Ramos (cell line): Measurements from ENCODE around the gene IL5RA.

Source experiments
- in situ Hi-C: fragments of 300-500 bp; cut with MboI; formaldehyde crosslinking; loops from one replicate; pipeline ENCODE4 v1.14.3; 2022; ENCODE audit warnings: low sequenced_read_pairs; ENCODE audit not compliant: unreplicated experiment

Gene IL5RA

GRCh38 chr3:3069723-3070122 lies 40.5 kb downstream of the IL5RA start:
- in situ Hi-C loops, result no loop called here

GRCh38 chr3:3068358-3068881 lies 41.8 kb downstream of the IL5RA start:
- in situ Hi-C loops, result no loop called here

- in situ Hi-C loops, result no loop called here
Observed at GRCh38 chr3:3066910-3067309, 43.3 kb downstream of the IL5RA start.

- in situ Hi-C loops, result no loop called here
Observed at GRCh38 chr3:3066378-3066777, 43.8 kb downstream of the IL5RA start.

- in situ Hi-C loops, result no loop called here
Observed at GRCh38 chr3:3065876-3066275, 44.3 kb downstream of the IL5RA start.

- in situ Hi-C loops, result no loop called here
Observed at GRCh38 chr3:3064297-3064696, 45.9 kb downstream of the IL5RA start.

- in situ Hi-C loops, result no loop called here
Observed at GRCh38 chr3:3059645-3060044, 50.5 kb downstream of the IL5RA start.

- in situ Hi-C loops, result no loop called here
Observed at GRCh38 chr3:3053974-3054373, 56.2 kb downstream of the IL5RA start.

GRCh38 chr3:3038201-3038991 lies 71.8 kb downstream of the IL5RA start:
- in situ Hi-C loops, result no loop called here

- in situ Hi-C loops, result no loop called here
Observed at GRCh38 chr3:3037156-3037555, 73.0 kb downstream of the IL5RA start.

GRCh38 chr3:3031326-3031725 lies 78.8 kb downstream of the IL5RA start:
- in situ Hi-C loops, result no loop called here

- in situ Hi-C loops, result no loop called here
Observed at GRCh38 chr3:3027976-3028567, 82.1 kb downstream of the IL5RA start.

GRCh38 chr3:3023111-3023745 lies 86.9 kb downstream of the IL5RA start:
- in situ Hi-C loops, result no loop called here

GRCh38 chr3:3020209-3020608 lies 90.0 kb downstream of the IL5RA start:
- in situ Hi-C loops, result no loop called here
